ENCODE data around the gene PCDHB9.
"Not testable (repeated sequence)": the region's sequence is repeated elsewhere in the genome, so short reads cannot be mapped to it uniquely, and the experiment has no call there.

DNA sequence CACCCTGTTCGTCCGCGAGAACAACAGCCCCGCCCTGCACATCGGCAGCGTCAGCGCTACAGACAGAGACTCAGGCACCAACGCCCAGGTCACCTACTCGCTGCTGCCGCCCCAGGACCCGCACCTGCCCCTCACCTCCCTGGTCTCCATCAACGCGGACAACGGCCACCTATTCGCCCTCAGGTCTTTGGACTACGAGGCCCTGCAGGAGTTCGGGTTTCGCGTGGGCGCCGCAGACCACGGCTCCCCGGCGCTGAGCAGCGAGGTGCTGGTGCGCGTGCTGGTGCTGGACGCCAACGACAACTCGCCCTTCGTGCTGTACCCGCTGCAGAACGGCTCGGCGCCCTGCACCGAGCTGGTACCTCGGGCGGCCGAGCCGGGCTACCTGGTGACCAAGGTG is 49.0 kb downstream of the PCDHB9 start:
- TF ChIP-seq, protein P1, sequence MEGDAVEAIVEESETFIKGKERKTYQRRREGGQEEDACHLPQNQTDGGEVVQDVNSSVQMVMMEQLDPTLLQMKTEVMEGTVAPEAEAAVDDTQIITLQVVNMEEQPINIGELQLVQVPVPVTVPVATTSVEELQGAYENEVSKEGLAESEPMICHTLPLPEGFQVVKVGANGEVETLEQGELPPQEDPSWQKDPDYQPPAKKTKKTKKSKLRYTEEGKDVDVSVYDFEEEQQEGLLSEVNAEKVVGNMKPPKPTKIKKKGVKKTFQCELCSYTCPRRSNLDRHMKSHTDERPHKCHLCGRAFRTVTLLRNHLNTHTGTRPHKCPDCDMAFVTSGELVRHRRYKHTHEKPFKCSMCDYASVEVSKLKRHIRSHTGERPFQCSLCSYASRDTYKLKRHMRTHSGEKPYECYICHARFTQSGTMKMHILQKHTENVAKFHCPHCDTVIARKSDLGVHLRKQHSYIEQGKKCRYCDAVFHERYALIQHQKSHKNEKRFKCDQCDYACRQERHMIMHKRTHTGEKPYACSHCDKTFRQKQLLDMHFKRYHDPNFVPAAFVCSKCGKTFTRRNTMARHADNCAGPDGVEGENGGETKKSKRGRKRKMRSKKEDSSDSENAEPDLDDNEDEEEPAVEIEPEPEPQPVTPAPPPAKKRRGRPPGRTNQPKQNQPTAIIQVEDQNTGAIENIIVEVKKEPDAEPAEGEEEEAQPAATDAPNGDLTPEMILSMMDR (conservative IDR thresholded peaks at IDR 0.05; ENCODE audit: low read depth, low read length) = not testable (repeated sequence)
- TF ChIP-seq EZH2 (IDR thresholded peaks at IDR 0.05; ENCODE audit: borderline replicate concordance, low read depth, low read length, poor library complexity, severe bottlenecking) = not testable (repeated sequence)
